Endothelial cell of umbilical vein (primary cell): ENCODE data around the gene CYB5A. TPM values are rescaled to one million over a fixed set of nuclear protein-coding genes. Genes with fewer than 3 reads are reported as not detected.

Experiments
- BruUV-seq: library from RNA; stranded (reverse); fragments of 400-500 nt; replicated peaks from 2 replicates; lab custom pipeline; 2021; lab: Mats Ljungman, UMichigan
- CTCF ChIA-PET: fragments of 300-600, 350-600 bp; sonication (Branson Sonifier 250); formaldehyde crosslinking; loops from one replicate; lab custom pipeline; 2021; ENCODE audit warnings: antibody characterized with exemption, inconsistent platforms; lab: Charles Lee
- POLR2A ChIA-PET: fragments of 300-600, 350-600 bp; sonication (Branson Sonifier 250); formaldehyde crosslinking; loops from one replicate; lab custom pipeline; 2021; ENCODE audit warnings: antibody characterized with exemption, inconsistent platforms; lab: Charles Lee
- DNase-seq: peaks from one replicate; pipeline ENCODE4 v3.0.0-alpha.2; 2011; ENCODE audit warnings: low read depth, low spot score
- FAIRE-seq: peaks from 2 replicates; lab custom pipeline; 2011; peaks lifted over from hg19 to GRCh38; lab: Jason Lieb, UNC
- H2AFZ ChIP-seq: 2 replicates; pipeline ENCODE4 v1.6.0; 2012; ENCODE audit warnings: low read depth, low read length, control low read depth, inconsistent platforms
- H3K27ac ChIP-seq: 2 replicates; pipeline ENCODE4 v1.5.1; 2011; ENCODE audit warnings: low read depth, mild to moderate bottlenecking, control low read depth, low read length, moderate library complexity; ENCODE audit not compliant: insufficient read depth
- H3K27me3 ChIP-seq, 2 experiments: 2 replicates each; pipeline versions ENCODE4 v1.6.0 to v1.6.1; 2011; ENCODE audit warnings: low read length in 2 of 2, mixed read lengths in 1 of 2; ENCODE audit not compliant: control insufficient read depth in 2 of 2, insufficient read depth in 2 of 2
- H3K36me3 ChIP-seq, 2 experiments: 2 replicates in 1 of 2; 3 replicates in 1 of 2; pipeline ENCODE4 v1.5.1; 2011; ENCODE audit warnings: low read length in 2 of 2, mild to moderate bottlenecking in 1 of 2, moderate library complexity in 1 of 2; ENCODE audit not compliant: control insufficient read depth in 2 of 2, insufficient read depth in 2 of 2; ENCODE audit errors: extremely low read depth in 1 of 2
- H3K4me1 ChIP-seq: 3 replicates; pipeline ENCODE4 v1.5.1; 2011; ENCODE audit warnings: mild to moderate bottlenecking, low read length; ENCODE audit not compliant: control insufficient read depth, insufficient read depth; ENCODE audit errors: extremely low read depth
- H3K4me2 ChIP-seq: 2 replicates; pipeline ENCODE4 v1.6.1; 2011; ENCODE audit warnings: low read length, control low read depth, mixed read lengths; ENCODE audit not compliant: insufficient read depth
- H3K4me3 ChIP-seq, 3 experiments: fragments of 200-600 bp in 1 of 3; sonication (generic), shearing (Covaris generic) in 1 of 3; replicated peaks in 1 of 3; 2 replicates each; pipeline ENCODE4 v1.5.1; 2011 to 2016; ENCODE audit warnings: control low read depth in 3 of 3, low read length in 3 of 3, mild to moderate bottlenecking in 2 of 3, inconsistent platforms in 1 of 3, low read depth in 1 of 3, moderate library complexity in 1 of 3; ENCODE audit not compliant: insufficient read depth in 1 of 3
- H3K79me2 ChIP-seq: 2 replicates; pipeline ENCODE4 v1.6.0; 2012; ENCODE audit warnings: low read length, inconsistent platforms; ENCODE audit not compliant: control insufficient read depth, insufficient read depth
- H3K9ac ChIP-seq: replicated peaks from 2 replicates; pipeline ENCODE3; 2011; ENCODE audit warnings: low read length, control low read depth; ENCODE audit not compliant: insufficient read depth; ENCODE audit errors: extremely low read depth
- H3K9me1 ChIP-seq: replicated peaks from 3 replicates; pipeline ENCODE4 v1.6.0; 2011; ENCODE audit warnings: mild to moderate bottlenecking, low read length; ENCODE audit not compliant: control insufficient read depth, insufficient read depth; ENCODE audit errors: extremely low read depth
- H3K9me3 ChIP-seq: replicated peaks from 2 replicates; pipeline ENCODE4 v1.5.1; 2012; ENCODE audit warnings: low read length, inconsistent platforms; ENCODE audit not compliant: control insufficient read depth, insufficient read depth
- H4K20me1 ChIP-seq: replicated peaks from 2 replicates; pipeline ENCODE3; 2011; ENCODE audit warnings: mild to moderate bottlenecking, low read length; ENCODE audit not compliant: control insufficient read depth, insufficient read depth; ENCODE audit errors: extremely low read depth
- EZH2 ChIP-seq: IDR thresholded peaks from 2 replicates; pipeline ENCODE4 v1.6.1; 2012; ENCODE audit warnings: borderline replicate concordance, low read depth, mild to moderate bottlenecking, moderate library complexity, low read length, inconsistent platforms; ENCODE audit not compliant: severe bottlenecking
- FOS ChIP-seq: IDR thresholded peaks from 2 replicates; pipeline ENCODE4 v1.6.1; 2011; ENCODE audit warnings: mild to moderate bottlenecking, low read length, moderate library complexity, borderline replicate concordance; ENCODE audit not compliant: insufficient read depth
- GATA2 ChIP-seq: IDR thresholded peaks from 2 replicates; pipeline ENCODE4 v1.7.0; 2011; ENCODE audit warnings: low read depth, mild to moderate bottlenecking, moderate library complexity, mixed read lengths, low read length; ENCODE audit not compliant: insufficient read length, insufficient read depth
- JUN ChIP-seq: IDR thresholded peaks from 2 replicates; pipeline ENCODE4 v1.6.1; 2011; ENCODE audit warnings: borderline replicate concordance, low read depth; ENCODE audit not compliant: insufficient read length, insufficient read depth
- MAX ChIP-seq: IDR thresholded peaks from 2 replicates; pipeline ENCODE4 v1.6.1; 2011; ENCODE audit not compliant: insufficient read depth, insufficient read length
- MYC ChIP-seq: IDR thresholded peaks from one replicate; pipeline ENCODE4 v1.6.1; 2011; ENCODE audit warnings: mild to moderate bottlenecking, low read depth, low read length
- POLR2A ChIP-seq: IDR thresholded peaks from 2 replicates; pipeline ENCODE4 v1.6.1; 2012; ENCODE audit warnings: low read depth, mild to moderate bottlenecking, control low read depth, low read length
- POLR2AphosphoS5 ChIP-seq: IDR thresholded peaks from 2 replicates; pipeline ENCODE4 v1.6.1; 2012; ENCODE audit warnings: low read depth, mild to moderate bottlenecking, control low read depth, low read length, moderate library complexity; ENCODE audit not compliant: insufficient read depth
- dilution Hi-C: fragments of 300-500 bp; cut with MboI; formaldehyde crosslinking; loops from one replicate; pipeline ENCODE4 v1.15.0; 2019; ENCODE audit warnings: low sequenced_read_pairs; ENCODE audit not compliant: extremely low pct_ligation_motif_present
- intact Hi-C: fragments of 100-400 bp; cut with micrococcal nuclease; formaldehyde crosslinking; loops from one replicate; pipeline ENCODE4 v1.10.0; 2022
- polyA plus RNA-seq, 4 experiments: library from polyadenylated mRNA; depleted of rRNA in 3 of 4; stranded (reverse) in 3 of 4; unstranded in 1 of 4; fragments of >200 nt; gene quantifications; 2 replicates each; pipeline versions ENCODE4 v1.2.1 to v1.2.3, GENCODE V29; 2011 to 2012; ENCODE audit warnings: missing spikeins in 1 of 4
- total RNA-seq: library from RNA; stranded (reverse); gene quantifications from 2 replicates; pipeline ENCODE4 v1.2.3, GENCODE V29; 2021
- TF ChIP-seq, protein P1 (sequence below), 2 donors: IDR thresholded peaks; 1 replicate in 1 of 2; 2 replicates in 1 of 2; pipeline ENCODE4 v1.5.1; 2011; ENCODE audit warnings: low read length in 2 of 2, mild to moderate bottlenecking in 2 of 2, moderate library complexity in 2 of 2, control low read depth in 1 of 2, inconsistent platforms in 1 of 2, low read depth in 1 of 2; ENCODE audit not compliant: insufficient read depth in 1 of 2; ENCODE audit errors: extremely low read depth in 1 of 2

CYB5A gene
- total and polyA plus RNA-seq, 2 donors (not counting 3 experiments of a cell fraction or from before 2014, with no cell fraction given): 24.9 to 74.0 TPM

GRCh38 chr18:74286856-74287255 is 4.9 kb downstream of the CYB5A start:
- Histone ChIP-seq H2AFZ (no peak overlapping the region), H3K27me3 (no peaks in the 10 kb centered on the region), H3K36me3 (no peaks in the 10 kb centered on the region), H3K9ac (no peak overlapping the region), H3K4me1 (peaks cover 14% of the 10 kb centered on the region), H3K9me3 (no peaks in the 10 kb centered on the region), H3K27ac (no peak overlapping the region), H3K4me3 (no peak overlapping the region), H3K9me1 (no peaks in the 10 kb centered on the region), H3K4me2 (no peak overlapping the region), H3K79me2 (no peaks in the 10 kb centered on the region), H4K20me1 (no peaks in the 10 kb centered on the region)
- TF ChIP-seq, protein P1, sequence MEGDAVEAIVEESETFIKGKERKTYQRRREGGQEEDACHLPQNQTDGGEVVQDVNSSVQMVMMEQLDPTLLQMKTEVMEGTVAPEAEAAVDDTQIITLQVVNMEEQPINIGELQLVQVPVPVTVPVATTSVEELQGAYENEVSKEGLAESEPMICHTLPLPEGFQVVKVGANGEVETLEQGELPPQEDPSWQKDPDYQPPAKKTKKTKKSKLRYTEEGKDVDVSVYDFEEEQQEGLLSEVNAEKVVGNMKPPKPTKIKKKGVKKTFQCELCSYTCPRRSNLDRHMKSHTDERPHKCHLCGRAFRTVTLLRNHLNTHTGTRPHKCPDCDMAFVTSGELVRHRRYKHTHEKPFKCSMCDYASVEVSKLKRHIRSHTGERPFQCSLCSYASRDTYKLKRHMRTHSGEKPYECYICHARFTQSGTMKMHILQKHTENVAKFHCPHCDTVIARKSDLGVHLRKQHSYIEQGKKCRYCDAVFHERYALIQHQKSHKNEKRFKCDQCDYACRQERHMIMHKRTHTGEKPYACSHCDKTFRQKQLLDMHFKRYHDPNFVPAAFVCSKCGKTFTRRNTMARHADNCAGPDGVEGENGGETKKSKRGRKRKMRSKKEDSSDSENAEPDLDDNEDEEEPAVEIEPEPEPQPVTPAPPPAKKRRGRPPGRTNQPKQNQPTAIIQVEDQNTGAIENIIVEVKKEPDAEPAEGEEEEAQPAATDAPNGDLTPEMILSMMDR (IDR thresholded peaks at IDR 0.05; ENCODE audit: extremely low read depth in 1 of 2, insufficient read depth in 1 of 2, low read depth in 1 of 2, low read length in 2 of 2): no peak
- TF ChIP-seq MYC: no peak
- TF ChIP-seq POLR2A: no peak
- TF ChIP-seq GATA2: no peak
- TF ChIP-seq EZH2: no peak
- no peak for TF ChIP-seq POLR2AphosphoS5
- no peak for TF ChIP-seq JUN
- no peak for TF ChIP-seq FOS
- no peak for TF ChIP-seq MAX
- no TSS peak for BruUV-seq
- no peak for FAIRE-seq
- DNase-seq: no peak
- POLR2A ChIA-PET: no interaction called here
- CTCF ChIA-PET: interaction anchor here (0.8 kb wide), 1 partner anchor 265 kb away, joined by 3 read pairs; no protein-coding TSS in a partner anchor
- intact Hi-C loops: no loop called here
- dilution Hi-C loops: no loop called here
